ENCODE data around the gene PRXL2C.
A peak's percentile ranks its signal among the peaks of the same experiment; 100 is the strongest.
"Not testable (repeated sequence)": the region's sequence is repeated elsewhere in the genome, so short reads cannot be mapped to it uniquely, and the experiment has no call there.

Gene PRXL2C

GRCh38 chr9:96655198-96655851 lies at the start of gene PRXL2C:
Gene PRXL2C (minus strand): TSS chr9:96655317. CDS start chr9:96655281, 36 bp downstream.
- DNase-seq, result peak; percentile 85

- DNase-seq, result not testable (repeated sequence)
Observed at GRCh38 chr9:96700721-96701375, 45.7 kb upstream of the PRXL2C start.

DNA sequence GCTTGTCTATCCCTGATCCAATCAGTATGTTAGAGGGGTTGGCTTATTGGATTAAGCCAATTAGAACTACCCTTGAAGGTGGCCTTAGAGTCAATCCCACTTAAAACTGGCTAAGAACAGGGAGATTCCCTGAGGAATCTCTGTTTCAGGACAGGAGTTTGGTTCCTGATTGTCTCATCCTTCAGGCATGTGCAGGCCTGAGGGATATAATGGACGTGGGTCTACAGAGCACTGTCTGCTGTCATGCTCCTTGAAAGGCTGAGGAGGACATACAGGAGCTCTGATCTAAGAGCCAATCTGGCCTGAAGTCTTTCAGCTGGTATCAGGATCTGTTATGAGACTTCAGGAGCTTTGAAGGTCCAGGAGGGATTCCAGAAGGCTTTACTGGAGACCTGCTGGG lies 36.2 kb upstream of the PRXL2C start:
- DNase-seq, result no peak

DNA sequence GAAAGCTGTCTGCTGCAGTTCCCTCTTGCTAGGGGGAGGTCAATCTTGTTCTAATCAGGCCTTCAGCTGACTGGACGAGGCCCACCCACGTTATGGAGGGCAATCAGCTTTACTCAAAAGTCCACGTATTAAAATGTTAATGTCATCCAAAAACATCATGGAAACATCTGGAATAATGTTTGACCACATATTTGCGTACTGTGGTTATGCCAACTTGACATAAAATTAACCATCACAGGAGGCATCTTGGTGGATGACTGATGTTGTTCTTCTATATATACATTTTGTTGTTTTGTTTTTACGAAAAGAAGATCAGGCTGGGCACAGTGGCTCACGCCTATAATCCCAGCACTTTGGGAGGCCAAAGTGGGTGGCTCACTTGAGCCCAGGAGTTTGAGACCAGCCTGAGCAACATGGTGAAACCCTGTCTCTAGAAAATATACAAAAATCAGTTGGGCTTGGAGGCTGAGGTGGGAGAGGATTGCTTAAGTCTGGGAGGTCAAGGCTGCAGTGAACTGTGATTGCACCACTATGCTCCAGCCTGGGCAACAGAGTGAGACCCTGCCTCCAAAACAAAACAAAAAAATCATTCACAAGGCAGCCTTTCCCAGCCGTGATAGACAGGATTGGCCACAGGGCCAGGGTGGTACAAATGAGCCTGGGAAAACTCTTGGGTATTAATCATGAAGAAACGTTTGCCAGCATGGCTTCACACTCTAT lies 33.8 kb upstream of the PRXL2C start:
- no peak for DNase-seq

DNA sequence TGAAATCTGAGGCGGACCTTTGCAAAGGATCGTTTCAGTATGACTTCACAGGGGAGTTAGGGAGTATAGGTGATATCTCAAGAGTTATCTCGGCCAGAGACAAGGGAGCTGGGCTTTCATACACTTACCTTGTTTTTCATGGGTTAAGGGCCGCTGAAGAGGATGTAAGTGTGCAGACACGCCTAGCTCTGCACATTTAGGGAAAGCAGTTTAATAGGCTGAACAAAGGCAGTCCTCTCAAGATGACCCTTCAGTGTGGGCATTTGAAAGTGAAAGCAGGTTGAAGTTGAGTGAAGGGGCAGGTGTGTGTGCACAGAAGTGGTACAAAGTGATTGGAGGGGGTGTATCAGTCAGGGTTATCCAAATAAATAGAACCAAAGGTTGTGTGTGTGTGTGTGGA lies 33.1 kb upstream of the PRXL2C start:
- no peak for DNase-seq

DNA sequence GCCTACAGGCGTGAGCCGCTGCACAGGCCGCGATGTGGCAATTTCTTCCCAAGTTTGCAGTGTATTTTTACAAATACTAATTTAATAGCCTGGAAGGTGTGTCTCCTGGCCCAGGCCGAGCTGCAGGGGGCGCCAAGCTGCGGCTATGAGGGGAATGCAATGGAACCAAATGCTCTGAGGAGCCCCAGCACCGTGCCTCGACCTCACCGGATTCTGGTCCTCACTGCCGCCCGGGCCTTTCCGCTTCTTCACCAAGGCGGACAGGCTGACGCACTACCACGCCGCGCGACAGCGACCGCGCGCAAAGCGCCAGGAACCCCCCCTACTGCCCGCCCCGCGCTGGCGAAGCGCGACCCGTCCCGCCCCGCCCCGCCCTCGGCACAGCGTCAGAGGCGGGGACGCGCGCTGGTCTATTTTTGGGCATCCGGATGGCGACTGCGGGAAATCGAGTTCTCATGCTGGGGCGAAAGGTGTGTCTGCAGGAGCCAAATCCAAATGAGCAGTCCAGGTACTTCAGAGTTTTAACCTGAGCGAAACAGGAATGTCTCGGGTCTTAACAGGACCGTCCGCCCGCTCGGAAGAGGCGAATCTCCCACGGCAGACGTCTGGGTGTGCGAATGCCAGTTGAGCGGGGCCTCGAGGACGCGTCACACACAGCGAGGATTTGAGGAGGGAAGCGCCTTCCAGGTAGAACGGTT lies 31.7 kb upstream of the PRXL2C start:
- DNase-seq, result peak; percentile 80

DNA sequence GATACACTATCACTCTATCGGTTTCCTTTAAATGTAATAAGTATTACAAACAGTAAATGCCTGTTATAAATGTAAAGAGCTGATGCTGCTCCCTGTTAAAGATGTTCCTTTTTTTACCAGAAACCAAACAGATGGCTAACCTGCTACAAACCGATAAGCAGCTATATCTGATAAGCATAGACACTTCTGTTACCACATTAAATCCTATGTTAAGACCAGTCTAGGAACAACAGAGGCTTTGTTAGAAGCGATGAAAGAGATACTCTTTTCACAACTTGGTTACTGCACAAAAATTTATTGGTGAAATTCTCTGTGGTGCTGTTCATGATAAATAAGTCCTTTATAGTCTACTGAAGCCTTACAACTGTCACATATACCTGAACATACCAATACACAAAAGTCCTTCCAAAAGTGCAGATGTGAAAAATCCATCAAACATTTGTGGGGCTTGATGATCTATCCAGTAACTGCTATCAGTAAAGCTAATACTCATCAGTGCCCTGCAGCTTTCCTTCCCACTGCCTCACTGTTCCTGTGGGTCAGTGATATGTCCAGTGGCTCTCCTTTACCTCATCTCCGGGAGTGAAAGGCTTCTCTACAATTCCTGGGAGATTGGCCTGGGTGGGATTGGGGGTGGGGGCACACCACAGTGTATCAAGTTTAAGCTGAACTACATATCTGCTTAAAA lies 25.8 kb upstream of the PRXL2C start:
- no peak for DNase-seq

DNA sequence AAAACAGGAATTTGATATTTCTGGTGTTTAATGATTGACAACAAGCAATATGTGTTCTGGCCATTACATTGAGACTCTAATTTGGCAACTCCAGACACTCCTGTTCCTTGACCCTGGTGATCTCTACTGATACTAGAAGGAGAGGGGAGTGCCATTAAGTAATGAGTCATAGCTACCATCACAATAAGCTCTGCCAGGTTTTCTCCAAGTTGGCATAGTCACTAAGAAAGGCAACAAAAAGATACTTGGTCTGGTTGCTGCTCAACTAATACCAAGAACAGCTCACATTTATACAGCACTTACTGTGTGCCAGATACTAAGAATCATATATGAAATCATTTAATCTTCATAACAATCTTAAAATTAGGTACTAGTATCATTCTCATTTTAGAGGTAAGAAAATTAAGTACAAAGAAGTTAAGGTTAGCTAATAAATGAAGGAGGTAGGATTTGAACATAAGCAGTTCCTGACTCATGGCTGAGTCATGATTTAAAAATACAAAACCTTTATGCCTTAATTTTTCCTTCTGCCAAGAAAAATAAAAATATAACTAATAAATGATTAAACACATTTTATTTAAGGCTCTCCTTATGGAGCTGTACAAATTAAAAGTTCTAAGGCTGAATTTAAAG lies 19.9 kb upstream of the PRXL2C start:
- no peak for DNase-seq

DNA sequence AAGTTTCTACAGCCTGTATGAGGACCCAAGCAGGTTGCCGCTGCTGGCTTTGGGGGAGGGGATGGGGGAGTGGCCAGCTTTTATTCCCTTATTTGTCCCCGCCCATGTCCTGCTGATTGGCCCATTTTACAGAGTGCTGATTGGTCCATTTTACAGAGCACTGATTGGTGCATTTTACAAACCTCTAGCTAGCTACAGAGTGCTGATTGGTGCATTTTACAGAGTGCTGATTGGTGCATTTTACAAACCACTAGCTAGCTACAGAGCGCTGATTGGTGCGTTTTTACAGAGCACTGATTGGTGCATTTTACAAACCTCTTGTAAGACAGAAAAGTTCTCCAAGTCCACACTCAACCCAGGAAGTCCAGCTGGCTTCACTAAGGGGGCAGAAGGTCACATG lies 18.7 kb upstream of the PRXL2C start:
- DNase-seq, result not testable (repeated sequence)

GRCh38 chr9:96668868-96669534 lies 13.9 kb upstream of the PRXL2C start:
- DNase-seq, result no peak

GRCh38 chr9:96667363-96667728 lies 12.2 kb upstream of the PRXL2C start:
- DNase-seq, result no peak

DNA sequence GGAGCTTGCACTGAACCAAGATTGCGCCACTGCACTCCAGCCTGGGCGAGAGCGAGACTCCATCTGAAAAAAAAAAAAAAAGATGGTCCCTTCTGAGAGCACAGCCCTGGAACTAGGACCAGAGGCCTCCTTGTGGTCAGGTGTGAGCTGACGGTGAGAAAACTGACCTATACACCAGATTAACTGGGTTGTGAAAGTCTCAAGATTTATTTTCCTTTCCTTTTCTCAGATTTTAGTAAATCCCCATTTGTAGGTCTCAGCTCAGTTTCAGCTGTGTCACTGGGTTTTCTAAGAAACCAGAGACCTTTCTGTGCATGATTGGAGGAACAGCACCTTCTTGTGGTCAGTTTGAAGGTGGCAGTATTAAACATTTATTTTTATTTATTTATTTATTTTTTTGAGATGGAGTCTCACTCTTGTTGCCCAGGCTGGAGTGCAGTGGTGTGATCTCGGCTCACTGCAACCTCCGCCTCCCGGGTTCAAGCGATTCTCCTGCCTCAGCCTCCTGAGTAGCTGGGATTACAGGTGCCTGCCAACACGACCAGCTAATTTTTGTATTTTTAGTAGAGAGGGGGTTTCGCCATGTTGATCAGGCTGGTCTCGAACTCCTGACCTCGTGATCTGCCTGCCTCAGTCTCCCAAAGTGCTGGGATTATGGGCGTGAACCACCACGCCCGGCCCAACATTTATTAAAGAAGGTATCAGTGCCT lies 11.7 kb upstream of the PRXL2C start:
- DNase-seq, result not testable (repeated sequence)

- no peak for DNase-seq
Observed at GRCh38 chr9:96665789-96666188, 10.7 kb upstream of the PRXL2C start.

DNA sequence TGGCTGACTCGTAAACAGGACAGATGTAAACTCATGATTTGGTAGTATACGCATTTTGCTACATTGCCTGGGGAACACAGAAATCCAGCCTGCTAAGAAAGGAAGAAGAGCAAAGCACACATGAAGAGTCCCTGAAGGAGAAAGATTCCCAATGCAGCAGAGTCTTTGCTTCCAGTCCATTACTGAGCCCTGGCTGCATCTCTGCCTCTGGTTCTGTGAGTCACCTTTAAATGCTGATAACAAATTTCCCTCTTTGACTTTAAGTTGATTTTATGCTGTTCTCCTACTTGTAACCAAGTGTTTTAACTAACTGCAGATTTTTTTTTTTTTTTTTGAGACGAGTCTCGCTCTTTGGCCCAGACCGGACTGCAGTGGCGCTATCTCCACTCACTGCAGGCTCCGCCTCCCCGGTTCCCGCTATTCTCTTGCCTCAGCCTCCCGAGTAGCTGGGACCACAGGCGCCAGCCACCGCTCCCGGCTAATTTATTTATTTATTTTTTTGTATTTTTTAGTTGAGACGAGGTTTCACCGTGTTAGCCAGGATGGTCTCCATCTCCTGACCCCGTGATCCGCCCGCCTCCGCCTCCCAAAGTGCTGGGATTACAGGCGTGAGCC lies 8.5 kb upstream of the PRXL2C start:
- no peak for DNase-seq

- no peak for DNase-seq
Observed at GRCh38 chr9:96661711-96662110, 6.6 kb upstream of the PRXL2C start.

DNA sequence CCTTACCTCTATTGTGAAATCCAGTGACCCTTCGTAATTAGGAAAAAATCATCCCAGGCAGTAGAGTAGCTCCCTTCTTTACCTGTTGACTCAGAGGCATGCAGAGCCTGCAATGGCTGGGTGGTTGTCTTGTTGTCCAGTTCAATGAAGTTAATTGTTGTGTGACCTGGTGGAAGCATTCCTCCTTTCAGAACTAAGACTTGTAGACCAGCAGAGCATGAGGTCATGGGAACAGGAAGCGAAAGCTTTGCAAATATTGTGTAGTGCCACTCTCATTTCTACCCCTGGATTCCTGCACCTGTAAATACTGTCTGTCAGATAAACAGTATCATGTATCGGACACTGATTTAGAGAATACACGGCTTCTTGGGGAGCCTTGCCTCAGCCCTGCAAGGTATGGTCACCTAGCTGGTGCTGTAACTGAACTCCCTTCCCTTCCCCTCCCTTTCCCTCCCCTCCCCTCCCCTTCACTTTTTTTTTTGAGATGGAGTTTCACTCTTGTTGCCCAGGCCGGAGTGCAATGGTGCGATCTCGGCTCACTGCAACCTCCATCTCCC lies 5.7 kb upstream of the PRXL2C start:
- DNase-seq, result no peak

DNA sequence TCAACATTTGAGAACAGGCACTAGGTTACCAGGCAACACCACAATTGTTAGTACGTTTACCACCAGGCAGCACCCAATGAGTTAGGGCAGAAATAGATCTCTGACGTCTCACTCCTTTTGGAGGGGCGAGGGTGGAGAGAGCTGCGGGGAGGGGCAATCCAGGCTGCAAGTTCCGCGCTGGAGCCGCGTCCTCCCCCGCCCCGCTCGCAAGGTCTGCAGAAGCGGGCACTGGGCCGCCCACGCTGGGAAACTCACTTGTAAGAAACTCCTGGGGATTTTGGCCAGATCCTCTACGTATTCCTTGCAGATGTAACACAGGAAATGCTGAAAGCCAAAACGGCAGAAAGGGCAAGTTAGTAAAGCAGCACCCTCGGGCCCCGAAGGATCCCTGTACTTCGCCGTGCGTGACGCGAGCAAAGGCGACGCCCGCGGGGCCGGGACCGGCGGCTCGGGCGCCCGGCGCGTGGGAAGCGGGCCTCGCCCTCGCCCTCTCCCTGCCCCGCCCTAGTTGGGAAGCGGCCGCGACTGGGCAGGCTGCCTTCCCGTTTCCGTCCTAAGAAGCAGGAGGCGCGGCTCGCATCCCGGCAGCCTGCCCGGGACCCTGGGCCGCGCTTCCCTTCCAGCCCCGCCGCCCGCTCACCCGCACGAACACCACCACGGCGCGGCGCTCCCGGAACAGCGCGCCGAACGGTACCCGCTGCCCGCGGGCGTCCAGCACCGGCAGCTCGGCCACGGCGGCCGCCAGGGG lies 493 bp downstream of the PRXL2C start:
- DNase-seq, result peak; percentile 67

DNA sequence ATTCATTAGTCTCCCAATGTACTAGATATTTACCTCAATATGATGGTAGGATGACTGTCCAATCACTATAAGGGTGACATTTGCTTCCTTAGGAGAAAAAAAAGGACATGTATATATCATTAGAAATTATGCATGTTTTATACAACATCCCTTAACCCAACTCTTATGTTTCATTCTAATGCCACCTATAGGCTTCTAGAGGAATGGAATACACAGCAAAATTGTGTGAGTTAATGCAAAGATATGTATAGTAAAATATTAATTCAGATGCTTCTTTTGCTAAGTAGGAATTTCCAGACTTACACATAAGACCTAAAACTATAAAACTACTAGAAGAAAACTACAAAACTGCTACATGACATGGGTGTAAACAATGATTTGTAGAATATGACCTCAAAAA lies 3.5 kb downstream of the PRXL2C start:
- DNase-seq, result no peak

- DNase-seq, result no peak
Observed at GRCh38 chr9:96649620-96650324, 5.3 kb downstream of the PRXL2C start.

All from activated naive CD4-positive, alpha-beta T cell treated with Interleukin-2 at 50 U/mL for 16 hours (primary cell).